IMR-90 (cell line): Measurements from ENCODE around the gene HAAO. TPM values are rescaled to one million over a fixed set of nuclear protein-coding genes. Genes with fewer than 3 reads are reported as not detected.

Experiments
- ATAC-seq: fragments of 200-7000 bp; cut with Tn5 transposase; 2 replicates; pipeline ENCODE4 v1.9.1; 2020; ENCODE audit warnings: low read depth, mild to moderate bottlenecking, moderate library complexity
- BruUV-seq: library from RNA; stranded (reverse); fragments of 400-500 nt; replicated peaks from 2 replicates; lab custom pipeline; 2021; lab: Mats Ljungman, UMichigan
- CTCF ChIA-PET: fragments of 300-600 bp; formaldehyde crosslinking; extraction: SDS; loops from one replicate; lab custom pipeline; 2021; ENCODE audit warnings: antibody characterized with exemption; lab: Yijun Ruan, JAX
- POLR2A ChIA-PET: fragments of 300-600 bp; sonication (Branson Sonifier 250); formaldehyde crosslinking; loops from one replicate; lab custom pipeline; 2022; ENCODE audit warnings: antibody characterized with exemption; ENCODE audit not compliant: unreplicated experiment; lab: Charles Lee
- DNase-seq: peaks from one replicate; pipeline ENCODE4 v3.0.0; 2013
- H2AFZ ChIP-seq: replicated peaks from 2 replicates; pipeline ENCODE3; 2013; ENCODE audit warnings: low read length, mild to moderate bottlenecking; ENCODE audit not compliant: poor library complexity
- H2AK5ac ChIP-seq: 2 replicates; pipeline ENCODE4 v1.6.1; 2013; ENCODE audit warnings: low read depth, low read length, inconsistent platforms
- H2AK9ac ChIP-seq: replicated peaks from 2 replicates; pipeline ENCODE3; 2013; ENCODE audit warnings: mild to moderate bottlenecking, low read depth, low read length, moderate library complexity; ENCODE audit not compliant: poor library complexity
- H2BK120ac ChIP-seq: 2 replicates; pipeline ENCODE4 v1.6.1; 2013; ENCODE audit warnings: low read depth, low read length, inconsistent platforms
- H2BK15ac ChIP-seq: 3 replicates; pipeline ENCODE4 v1.6.1; 2013; ENCODE audit warnings: low read depth, low read length, inconsistent platforms
- H2BK20ac ChIP-seq: 2 replicates; pipeline ENCODE4 v1.6.1; 2013; ENCODE audit warnings: low read depth, mild to moderate bottlenecking, inconsistent platforms, low read length, moderate library complexity
- H2BK5ac ChIP-seq: 2 replicates; pipeline ENCODE4 v1.6.1; 2013; ENCODE audit warnings: mild to moderate bottlenecking, low read depth, low read length, inconsistent platforms; ENCODE audit not compliant: poor library complexity, severe bottlenecking
- H3K14ac ChIP-seq: replicated peaks from 2 replicates; pipeline ENCODE4 v1.6.1; 2013; ENCODE audit warnings: low read depth, low read length, inconsistent platforms
- H3K18ac ChIP-seq: 2 replicates; pipeline ENCODE4 v1.6.1; 2013; ENCODE audit warnings: low read depth, low read length, control low read depth
- H3K23ac ChIP-seq: 2 replicates; pipeline ENCODE4 v1.6.1; 2013; ENCODE audit warnings: low read depth, low read length, inconsistent platforms
- H3K27ac ChIP-seq: 2 replicates; pipeline ENCODE4 v1.5.1; 2013; ENCODE audit warnings: mild to moderate bottlenecking, control low read depth, low read length; ENCODE audit not compliant: insufficient read depth
- H3K27me3 ChIP-seq: 2 replicates; pipeline ENCODE4 v1.6.1; 2013; ENCODE audit warnings: low read length; ENCODE audit not compliant: control insufficient read depth, insufficient read depth
- H3K36me3 ChIP-seq: 2 replicates; pipeline ENCODE4 v1.6.1; 2013; ENCODE audit warnings: low read length, mixed read lengths; ENCODE audit not compliant: control insufficient read depth, insufficient read depth
- H3K4ac ChIP-seq: 2 replicates; pipeline ENCODE4 v1.6.1; 2013; ENCODE audit warnings: low read depth, low read length, inconsistent platforms
- H3K4me1 ChIP-seq: 2 replicates; pipeline ENCODE4 v1.6.1; 2013; ENCODE audit warnings: low read length, mixed read lengths; ENCODE audit not compliant: control insufficient read depth, insufficient read depth
- H3K4me2 ChIP-seq: 2 replicates; pipeline ENCODE4 v1.6.1; 2013; ENCODE audit warnings: low read depth, mild to moderate bottlenecking, control low read depth, low read length, moderate library complexity
- H3K4me3 ChIP-seq: 2 replicates; pipeline ENCODE4 v1.5.1; 2013; ENCODE audit warnings: low read depth, mild to moderate bottlenecking, control low read depth, low read length, moderate library complexity; ENCODE audit not compliant: insufficient read depth
- H3K56ac ChIP-seq: 2 replicates; pipeline ENCODE4 v1.6.1; 2013; ENCODE audit warnings: low read length, inconsistent platforms; ENCODE audit not compliant: insufficient read depth; ENCODE audit errors: extremely low read depth
- H3K79me1 ChIP-seq, 2 experiments: 2 replicates each; pipeline ENCODE4 v1.6.1; 2013; ENCODE audit warnings: low read length in 2 of 2, inconsistent platforms in 1 of 2, low read depth in 1 of 2
- H3K9ac ChIP-seq: 2 replicates; pipeline ENCODE4 v1.6.1; 2013; ENCODE audit warnings: low read depth, low read length, control low read depth
- H3K9me1 ChIP-seq: 2 replicates; pipeline ENCODE4 v1.6.1; 2013; ENCODE audit warnings: low read length, inconsistent platforms; ENCODE audit not compliant: insufficient read depth
- H3K9me3 ChIP-seq: 2 replicates; pipeline ENCODE4 v1.6.1; 2013; ENCODE audit warnings: low read length; ENCODE audit not compliant: control insufficient read depth, insufficient read depth
- H4K20me1 ChIP-seq: 2 replicates; pipeline ENCODE4 v1.6.1; 2013; ENCODE audit warnings: low read length, inconsistent platforms; ENCODE audit not compliant: insufficient read depth
- H4K5ac ChIP-seq: 2 replicates; pipeline ENCODE4 v1.6.1; 2013; ENCODE audit warnings: mild to moderate bottlenecking, low read depth, low read length, control low read depth
- H4K8ac ChIP-seq, 2 experiments: 2 replicates each; pipeline ENCODE4 v1.6.1; 2013; ENCODE audit warnings: low read depth in 2 of 2, low read length in 2 of 2, control low read depth in 1 of 2, inconsistent platforms in 1 of 2
- H4K91ac ChIP-seq: 2 replicates; pipeline ENCODE4 v1.6.1; 2013; ENCODE audit warnings: low read depth, low read length, inconsistent platforms; ENCODE audit not compliant: insufficient read depth
- BHLHE40 ChIP-seq: fragments of 150-350 bp; IDR thresholded peaks from 2 replicates; pipeline ENCODE4 v1.6.1; 2016; ENCODE audit warnings: mild to moderate bottlenecking, low read depth, low read length
- CTCF ChIP-seq: conservative IDR thresholded peaks from 2 replicates; pipeline ENCODE4 v1.5.1; 2012; ENCODE audit warnings: mild to moderate bottlenecking, low read depth, low read length, improper control_type of control experiment
- ELK1 ChIP-seq: fragments of 150-350 bp; IDR thresholded peaks from 2 replicates; pipeline ENCODE4 v1.6.1; 2016; ENCODE audit warnings: low read depth, mild to moderate bottlenecking, low read length, moderate library complexity, borderline replicate concordance
- FOS ChIP-seq: fragments of 150-350 bp; IDR thresholded peaks from 2 replicates; pipeline ENCODE4 v1.6.1; 2016; ENCODE audit warnings: low read depth, low read length
- MAFK ChIP-seq: IDR thresholded peaks from 2 replicates; pipeline ENCODE4 v1.6.1; 2012; ENCODE audit warnings: low read depth, low read length, improper control_type of control experiment
- MAZ ChIP-seq: IDR thresholded peaks from 2 replicates; pipeline ENCODE4 v1.6.1; 2012; ENCODE audit warnings: low read depth, mild to moderate bottlenecking, low read length, improper control_type of control experiment, moderate library complexity, borderline replicate concordance
- MXI1 ChIP-seq: IDR thresholded peaks from 2 replicates; pipeline ENCODE4 v1.6.1; 2012; ENCODE audit warnings: low read depth, mild to moderate bottlenecking, low read length, moderate library complexity, borderline replicate concordance
- NFE2L2 ChIP-seq: fragments of 150-350 bp; IDR thresholded peaks from 2 replicates; pipeline ENCODE4 v1.6.1; 2016; ENCODE audit warnings: low read depth, mild to moderate bottlenecking, low read length
- POLR2A ChIP-seq: IDR thresholded peaks from 2 replicates; pipeline ENCODE4 v1.6.1; 2012; ENCODE audit warnings: mild to moderate bottlenecking, low read depth, low read length
- RCOR1 ChIP-seq: IDR thresholded peaks from 2 replicates; pipeline ENCODE4 v1.6.1; 2012; ENCODE audit warnings: mild to moderate bottlenecking, low read length, improper control_type of control experiment; ENCODE audit not compliant: insufficient replicate concordance
- RFX5 ChIP-seq: IDR thresholded peaks from 2 replicates; pipeline ENCODE4 v1.8.0; 2012; ENCODE audit warnings: low read depth, mild to moderate bottlenecking, low read length, moderate library complexity
- SMC3 ChIP-seq: fragments of 150-350 bp; IDR thresholded peaks from 2 replicates; pipeline ENCODE4 v1.6.1; 2016; ENCODE audit warnings: low read depth, mild to moderate bottlenecking, antibody characterized with exemption, low read length, moderate library complexity
- WGBS, 2 experiments: methylation state at CpG; one replicate each; pipeline versions ENCODE4 v1.1.5 to v1.1.7; 2013; ENCODE audit warnings: missing lambda C conversion rate in 2 of 2; ENCODE audit not compliant: insufficient read length in 1 of 2; ENCODE audit errors: extremely low coverage in 2 of 2; 5-methylcytosine and 5-hydroxymethylcytosine counted together
- dilution Hi-C: fragments of 300-500 bp; cut with HindIII; formaldehyde crosslinking; loops from one replicate; pipeline ENCODE4 v1.14.3; 2018; ENCODE audit warnings: low sequenced_read_pairs; ENCODE audit not compliant: unreplicated experiment
- in situ Hi-C: fragments of 300-500 bp; cut with MboI; formaldehyde crosslinking; loops from 3 replicates; pipeline ENCODE4 v1.14.3; 2019; ENCODE audit warnings: low sequenced_read_pairs, inconsistent platforms, mixed read lengths
- intact Hi-C: fragments of 100-400 bp; cut with micrococcal nuclease; formaldehyde crosslinking; loops from 2 replicates; pipeline ENCODE4 v1.10.0; 2022
- polyA plus RNA-seq, 3 experiments: library from polyadenylated mRNA; depleted of rRNA; stranded (reverse); fragments of >200 nt; gene quantifications; 2 replicates each; pipeline ENCODE4 v1.2.3, GENCODE V29; 2012; ENCODE audit warnings: low replicate concordance in 1 of 3
- total RNA-seq: library from RNA; depleted of rRNA; stranded (reverse); fragments of >200 nt; gene quantifications from 2 replicates; pipeline ENCODE4 v1.2.3, GENCODE V29; 2012
- TF ChIP-seq, protein P1 (sequence below): fragments of 150-350 bp; IDR thresholded peaks from 2 replicates; pipeline ENCODE4 v1.6.1; 2017; ENCODE audit warnings: mild to moderate bottlenecking, antibody characterized with exemption, low read length, low read depth

HAAO gene
- total and polyA plus RNA-seq, 2 of the 4 experiments (the other 2 are of a cell fraction), result 0.05 to 0.18 TPM

DNA sequence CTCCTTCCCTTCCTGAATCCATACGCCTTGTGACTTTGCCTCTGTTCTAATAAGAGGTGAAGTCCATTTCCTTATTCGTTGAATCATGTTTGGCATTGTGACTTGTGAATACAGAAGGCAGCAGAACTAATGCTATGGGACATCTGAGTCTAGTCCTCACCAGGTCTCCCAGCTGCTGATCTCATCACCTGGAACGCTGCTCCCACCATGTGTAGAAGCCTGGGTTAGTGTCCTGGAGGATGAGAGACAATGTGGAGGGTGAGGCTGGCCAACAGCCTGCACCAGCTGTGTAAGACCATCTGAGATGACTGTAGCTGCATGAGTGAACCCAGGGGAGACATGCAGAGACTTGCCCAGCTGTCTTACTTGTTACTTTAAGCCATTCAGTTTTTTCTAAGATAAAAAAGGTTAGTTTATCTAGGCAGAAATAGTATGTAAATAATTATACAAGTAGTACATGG lies 3.5 kb upstream of the HAAO start:
- peak overlapping the region; percentile 90 for H4K5ac ChIP-seq
- H2AK9ac ChIP-seq, result peak overlapping the region; percentile 96
- peaks cover 11% of the 10 kb centered on the region for H3K9me3 ChIP-seq
- peaks cover 7% of the 10 kb centered on the region for H3K4me1 ChIP-seq
- peak; percentile 79 for ATAC-seq
- dilution Hi-C loops, result no loop called here
- DNase-seq, result peak; percentile 84
- H3K18ac ChIP-seq, result peak overlapping the region; percentile 96
- H4K8ac ChIP-seq, result peak overlapping the region; percentile 58 to 97; a peak in 3 of 4 replicates
- WGBS, 2 experiments, result no CpG with 5 or more reads among the region's 3 CpGs
- peak overlapping the region; percentile 97 for H2BK20ac ChIP-seq
- in situ Hi-C loops, result no loop called here
- H3K23ac ChIP-seq, result peak overlapping the region; percentile 97
- peak overlapping the region; percentile 68 for H2AFZ ChIP-seq
- TF ChIP-seq RCOR1 (no peak), NFE2L2 (no peak), SMC3 (no peak), BHLHE40 (no peak), MAZ (no peak), RFX5 (no peak), FOS (no peak), MAFK (no peak), POLR2A (no peak), ELK1 (no peak), MXI1 (no peak), CTCF (no peak)
- TF ChIP-seq, protein P1, sequence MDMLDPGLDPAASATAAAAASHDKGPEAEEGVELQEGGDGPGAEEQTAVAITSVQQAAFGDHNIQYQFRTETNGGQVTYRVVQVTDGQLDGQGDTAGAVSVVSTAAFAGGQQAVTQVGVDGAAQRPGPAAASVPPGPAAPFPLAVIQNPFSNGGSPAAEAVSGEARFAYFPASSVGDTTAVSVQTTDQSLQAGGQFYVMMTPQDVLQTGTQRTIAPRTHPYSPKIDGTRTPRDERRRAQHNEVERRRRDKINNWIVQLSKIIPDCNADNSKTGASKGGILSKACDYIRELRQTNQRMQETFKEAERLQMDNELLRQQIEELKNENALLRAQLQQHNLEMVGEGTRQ, result no peak
- peaks cover 18% of the 10 kb centered on the region for H3K27me3 ChIP-seq
- no peak overlapping the region for H3K4me3 ChIP-seq
- H3K4me2 ChIP-seq, result no peak overlapping the region
- H3K9ac ChIP-seq, result no peak overlapping the region
- intact Hi-C loops, result no loop called here
- no peaks in the 10 kb centered on the region for H3K36me3 ChIP-seq
- peak overlapping the region; percentile 98 for H2BK5ac ChIP-seq
- peak overlapping the region; percentile 95 for H3K14ac ChIP-seq
- H3K9me1 ChIP-seq, result no peaks in the 10 kb centered on the region
- POLR2A ChIA-PET, result interaction anchor here (0.5 kb wide), 1 partner anchor 76 kb away, joined by 3 read pairs; no protein-coding TSS in a partner anchor
- CTCF ChIA-PET, result interaction anchor here (0.6 to 1.6 kb wide), 5 partner anchors 9 to 705 kb away, joined by 3 to 6 read pairs (median 5); no protein-coding TSS in a partner anchor
- H2BK15ac ChIP-seq, result peak overlapping the region; percentile 69; the same call in 1 of the 3 replicates
- peak overlapping the region; percentile 94 for H4K91ac ChIP-seq
- no peaks in the 10 kb centered on the region for H4K20me1 ChIP-seq
- H3K56ac ChIP-seq, result peak overlapping the region; percentile 58
- BruUV-seq, result no TSS peak
- H3K4ac ChIP-seq, result peak overlapping the region; percentile 99
- no peaks in the 10 kb centered on the region for H3K79me1 ChIP-seq
- H2BK120ac ChIP-seq, result peak overlapping the region; percentile 100
- H2AK5ac ChIP-seq, result peak overlapping the region; percentile 88
- H3K27ac ChIP-seq, result peak overlapping the region; percentile 100
